ENCODE measurements around the gene PTPRN. TPM values are rescaled to one million over a fixed set of nuclear protein-coding genes. Genes with fewer than 3 reads are reported as not detected.

Gene PTPRN
- total RNA-seq, 4 donors from 2014 or later, result 0.12 to 1.0 TPM; not detected in 2

DNA sequence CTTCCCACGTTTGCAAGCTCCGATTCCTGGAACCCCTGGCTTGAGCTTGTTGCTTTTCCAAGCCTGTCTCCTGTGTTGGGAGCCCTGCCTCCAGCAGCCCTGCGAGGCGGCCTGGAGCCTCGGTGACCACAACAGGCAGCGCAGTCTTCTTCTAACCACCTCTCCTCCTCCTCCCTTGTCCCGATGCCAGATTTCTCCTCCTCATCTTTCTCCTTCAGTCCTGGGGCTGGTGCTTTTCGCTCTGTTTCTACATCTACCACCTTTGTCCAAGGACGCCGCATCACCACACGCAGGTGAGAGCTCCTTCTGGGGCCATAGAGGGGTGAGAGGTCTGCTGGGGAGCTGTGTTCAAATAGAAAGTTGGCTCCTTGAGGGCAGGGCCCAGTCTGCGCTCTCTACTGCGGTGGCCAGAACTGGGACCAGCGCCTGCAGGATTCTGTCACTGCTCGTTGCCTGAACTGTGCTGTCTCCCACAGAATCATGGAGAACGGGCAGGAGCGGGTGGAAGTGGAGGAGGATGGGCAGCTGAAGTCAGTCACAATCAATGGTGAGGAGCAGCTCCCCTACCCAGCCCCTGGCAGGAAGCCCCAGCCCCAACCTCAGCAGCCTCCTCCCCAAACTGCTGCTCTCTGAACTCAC is 26.1 kb downstream of the PTPRN start:
- TF ChIP-seq, protein P1, sequence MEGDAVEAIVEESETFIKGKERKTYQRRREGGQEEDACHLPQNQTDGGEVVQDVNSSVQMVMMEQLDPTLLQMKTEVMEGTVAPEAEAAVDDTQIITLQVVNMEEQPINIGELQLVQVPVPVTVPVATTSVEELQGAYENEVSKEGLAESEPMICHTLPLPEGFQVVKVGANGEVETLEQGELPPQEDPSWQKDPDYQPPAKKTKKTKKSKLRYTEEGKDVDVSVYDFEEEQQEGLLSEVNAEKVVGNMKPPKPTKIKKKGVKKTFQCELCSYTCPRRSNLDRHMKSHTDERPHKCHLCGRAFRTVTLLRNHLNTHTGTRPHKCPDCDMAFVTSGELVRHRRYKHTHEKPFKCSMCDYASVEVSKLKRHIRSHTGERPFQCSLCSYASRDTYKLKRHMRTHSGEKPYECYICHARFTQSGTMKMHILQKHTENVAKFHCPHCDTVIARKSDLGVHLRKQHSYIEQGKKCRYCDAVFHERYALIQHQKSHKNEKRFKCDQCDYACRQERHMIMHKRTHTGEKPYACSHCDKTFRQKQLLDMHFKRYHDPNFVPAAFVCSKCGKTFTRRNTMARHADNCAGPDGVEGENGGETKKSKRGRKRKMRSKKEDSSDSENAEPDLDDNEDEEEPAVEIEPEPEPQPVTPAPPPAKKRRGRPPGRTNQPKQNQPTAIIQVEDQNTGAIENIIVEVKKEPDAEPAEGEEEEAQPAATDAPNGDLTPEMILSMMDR (IDR thresholded peaks at IDR 0.05), result no peak
- no peak for ATAC-seq (ENCODE audit: low FRiP score)
- DNase-seq (ENCODE audit: low spot score), result no peak

DNA sequence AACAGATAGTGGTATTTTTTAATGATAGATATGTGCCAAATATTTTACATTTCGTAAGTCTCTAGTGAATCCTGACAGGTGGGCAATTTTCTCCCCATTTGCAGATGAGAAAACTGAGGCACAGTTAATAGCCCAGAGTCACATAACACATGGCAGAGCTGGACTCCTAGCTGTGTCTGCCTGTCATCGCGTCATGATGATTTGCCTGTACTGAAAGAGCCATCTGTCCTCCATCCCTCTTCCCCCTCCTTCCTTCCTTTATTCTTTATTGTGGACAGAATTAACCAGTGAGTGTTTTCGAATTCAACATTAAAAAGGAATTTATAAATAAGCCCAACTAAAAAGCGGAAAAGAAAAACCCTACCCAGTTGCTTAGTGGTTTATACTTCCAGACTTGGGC is 26.8 kb downstream of the PTPRN start:
- TF ChIP-seq, protein P1 (IDR thresholded peaks at IDR 0.05), result no peak
- ATAC-seq (ENCODE audit: low FRiP score) (no peak), DNase-seq (ENCODE audit: low spot score) (no peak)

DNA sequence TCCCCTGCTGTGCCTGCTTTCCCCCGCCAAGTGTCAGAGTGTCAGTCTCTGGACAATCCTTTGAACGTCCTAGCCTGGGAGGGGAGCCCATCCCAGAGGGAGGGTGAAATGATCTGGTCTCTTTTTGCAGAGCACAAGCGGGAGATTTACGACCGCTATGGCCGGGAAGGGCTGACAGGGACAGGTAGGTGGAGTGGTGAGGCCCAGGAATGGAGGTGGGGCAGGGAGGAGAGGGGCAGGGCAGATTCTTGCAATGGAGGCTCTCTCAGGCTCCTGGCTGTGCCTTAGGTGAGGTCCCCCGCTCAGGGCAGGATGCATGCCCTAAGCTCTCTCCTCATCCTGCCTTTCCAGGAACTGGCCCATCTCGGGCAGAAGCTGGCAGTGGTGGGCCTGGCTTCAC is 27.6 kb downstream of the PTPRN start:
- ATAC-seq (ENCODE audit: low FRiP score) (no peak), DNase-seq (ENCODE audit: low spot score) (no peak)
- TF ChIP-seq, protein P1 (IDR thresholded peaks at IDR 0.05), result no peak

DNA sequence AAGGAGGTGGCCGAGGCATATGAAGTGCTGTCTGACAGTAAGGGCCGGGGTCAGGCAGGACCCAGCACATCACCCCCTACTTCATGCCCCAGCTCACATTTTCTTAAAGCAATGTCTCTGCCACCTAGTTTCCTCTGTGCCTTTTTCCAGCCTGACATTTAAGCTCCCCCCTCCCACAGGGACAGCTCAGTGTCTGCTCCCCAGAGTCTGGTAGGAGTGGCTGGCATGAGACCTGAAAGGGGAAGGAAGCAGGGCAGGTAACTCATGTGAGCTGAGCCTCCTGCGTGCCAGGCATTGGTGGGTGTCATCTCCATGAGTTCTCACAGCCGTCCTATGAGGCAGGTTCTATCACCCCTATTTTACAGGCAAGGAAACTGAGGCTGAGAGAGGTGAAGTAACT is 28.6 kb downstream of the PTPRN start:
- TF ChIP-seq, protein P1 (IDR thresholded peaks at IDR 0.05), result no peak
- no peak for ATAC-seq (ENCODE audit: low FRiP score)
- DNase-seq (ENCODE audit: low spot score), result no peak

DNA sequence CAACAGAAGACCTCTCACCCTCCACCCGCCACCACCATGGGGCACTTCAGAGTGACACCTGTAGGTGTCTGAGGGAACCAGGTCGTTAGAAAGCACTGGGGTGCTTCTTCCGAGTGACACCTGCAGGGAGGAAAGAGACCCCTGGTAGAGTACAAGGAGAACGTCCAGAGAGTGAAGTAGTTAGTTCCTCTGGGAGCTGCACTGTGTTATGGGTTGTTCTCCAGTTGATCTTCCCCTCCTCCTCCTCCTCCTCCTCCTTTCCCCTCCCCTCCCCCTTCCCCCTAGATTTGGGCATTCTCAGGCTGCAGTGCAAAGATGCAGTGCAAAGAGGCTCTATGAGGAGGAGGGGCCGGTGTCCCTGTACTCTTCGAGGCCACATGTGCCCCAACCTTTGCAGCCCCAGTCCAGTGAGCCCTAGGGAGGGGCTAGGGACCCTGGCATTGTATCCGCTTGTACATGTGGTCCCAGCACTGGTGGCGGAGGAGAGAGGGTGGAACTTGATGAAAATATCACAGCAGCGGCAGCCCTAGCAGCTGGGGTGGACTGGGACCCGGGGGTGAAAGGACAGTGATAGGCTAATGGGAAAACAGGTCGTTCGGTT is 29.2 kb downstream of the PTPRN start:
- ATAC-seq (ENCODE audit: low FRiP score) (peak; percentile 0), DNase-seq (ENCODE audit: low spot score) (no peak)
- TF ChIP-seq, protein P1 (IDR thresholded peaks at IDR 0.05), result no peak

DNA sequence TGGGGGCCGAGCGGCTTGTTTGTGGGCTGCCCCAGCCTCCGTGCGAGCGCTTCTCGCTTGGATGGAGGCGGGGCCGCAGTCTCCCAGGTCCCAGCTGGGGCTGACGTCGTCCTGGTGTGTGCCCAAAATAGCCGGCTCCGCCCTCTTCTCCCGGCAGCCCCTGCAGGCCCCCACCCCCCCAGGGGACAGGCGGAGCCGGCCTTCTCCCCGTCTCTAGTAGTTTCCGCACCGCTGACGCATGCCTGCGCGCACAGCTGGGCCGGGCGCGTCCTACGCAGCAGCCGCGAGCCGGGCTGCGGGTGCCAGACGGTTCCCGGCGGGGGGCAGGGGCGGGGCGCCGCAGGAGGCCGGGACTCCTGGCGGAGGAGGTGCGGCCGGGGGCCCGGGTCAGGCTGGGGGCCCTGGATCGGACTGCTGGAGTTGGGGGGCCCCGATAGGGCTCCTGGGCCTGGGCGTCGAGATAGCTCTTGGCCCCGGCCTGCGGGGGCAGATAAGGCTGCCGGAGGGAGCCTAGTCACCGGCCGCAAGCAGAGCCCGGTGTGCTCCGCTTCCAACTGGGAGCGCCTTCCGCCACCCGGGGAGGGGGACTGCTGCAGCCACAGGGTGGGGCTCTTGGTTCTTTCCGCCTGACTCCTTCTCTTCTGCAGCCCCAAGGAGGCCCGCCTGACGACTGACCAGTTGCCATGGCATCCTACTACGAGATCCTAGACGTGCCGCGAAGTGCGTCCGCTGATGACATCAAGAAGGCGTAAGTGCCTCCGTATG is 29.9 kb downstream of the PTPRN start, which contains the start of gene DNAJB2:
TSS of gene DNAJB2 (plus strand) at position 216 of the 765 bp plus-strand sequence. CDS start at position 684, 468 bp downstream.
- DNase-seq (ENCODE audit: low spot score), result peak; percentile 91
- peak; percentile 96 for ATAC-seq (ENCODE audit: low FRiP score)
- TF ChIP-seq, protein P1 (IDR thresholded peaks at IDR 0.05), result no peak

Data from omental fat pad (tissue), 4 donors.